K562 (cell line): ENCODE data around the gene BEST2. TPM values are rescaled to one million over a fixed set of nuclear protein-coding genes. Genes with fewer than 3 reads are reported as not detected.

Experiments
- ADNP ChIP-seq: fragments of 200-800 bp; sonication (Bioruptor generic); IDR thresholded peaks from 2 replicates; pipeline ENCODE4 v1.6.1; 2016; ENCODE audit warnings: missing genetic modification characterization, missing compliant biosample characterization
- ARNT ChIP-seq, 2 experiments: fragments of 450-650 bp; IDR thresholded peaks; 2 replicates each; pipeline ENCODE4 v1.6.1; 2016; ENCODE audit warnings: mild to moderate bottlenecking in 1 of 2
- BHLHE40 ChIP-seq: IDR thresholded peaks from 2 replicates; pipeline ENCODE4 v1.6.1; 2011; ENCODE audit warnings: low read length, improper control_type of control experiment
- BRD9 ChIP-seq: fragments of 450-650 bp; IDR thresholded peaks from 2 replicates; pipeline ENCODE4 v1.6.1; 2018; ENCODE audit warnings: low read depth; ENCODE audit not compliant: partially characterized antibody
- CBX1 ChIP-seq: sonication (generic); IDR thresholded peaks from 2 replicates; pipeline ENCODE4 v1.6.1; 2016; ENCODE audit warnings: antibody characterized with exemption, low read depth, mild to moderate bottlenecking
- ETV6 ChIP-seq, 3 experiments: fragments of 150-350 bp in 1 of 3; sonication (generic) in 1 of 3; formaldehyde crosslinking in 1 of 3; IDR thresholded peaks; 2 replicates each; pipeline versions ENCODE4 v1.6.1 to v1.8.0; 2014 to 2022; ENCODE audit warnings: borderline replicate concordance in 2 of 3, low read depth in 2 of 3, antibody characterized with exemption in 1 of 3, low read length in 1 of 3, mild to moderate bottlenecking in 1 of 3, missing genetic modification reagents in 1 of 3
- EZH2 ChIP-seq: IDR thresholded peaks from 2 replicates; pipeline ENCODE4 v1.6.1; 2012; ENCODE audit warnings: low read depth, mild to moderate bottlenecking, inconsistent platforms, low read length, borderline replicate concordance
- FOS ChIP-seq: IDR thresholded peaks from 3 replicates; pipeline ENCODE4 v1.6.1; 2011; ENCODE audit not compliant: insufficient read length; ENCODE audit errors: extremely low read depth
- FOXK2 ChIP-seq, 2 experiments: fragments of 450-650 bp; IDR thresholded peaks in 1 of 2; conservative IDR thresholded peaks in 1 of 2; 2 replicates each; pipeline ENCODE4 v1.6.1; 2016; ENCODE audit warnings: low read depth in 2 of 2, mild to moderate bottlenecking in 1 of 2
- GMEB1 ChIP-seq: fragments of 250-450 bp; sonication (Bioruptor Pico); IDR thresholded peaks from 2 replicates; pipeline ENCODE4 v1.4.0; 2020; ENCODE audit warnings: mild to moderate bottlenecking
- HCFC1 ChIP-seq: IDR thresholded peaks from 2 replicates; pipeline ENCODE4 v1.6.1; 2012; ENCODE audit warnings: low read depth, low read length, improper control_type of control experiment
- LCOR ChIP-seq: sonication (generic); formaldehyde crosslinking; IDR thresholded peaks from 2 replicates; pipeline ENCODE4 v1.8.0; 2022; ENCODE audit warnings: mild to moderate bottlenecking, missing genetic modification reagents
- MNT ChIP-seq, 2 experiments: fragments of 450-650 bp; conservative IDR thresholded peaks; 2 replicates each; pipeline ENCODE4 v1.6.1; 2017; ENCODE audit warnings: mild to moderate bottlenecking in 2 of 2, moderate library complexity in 2 of 2
- NFRKB ChIP-seq: fragments of 450-650 bp; IDR thresholded peaks from 2 replicates; pipeline ENCODE4 v1.6.1; 2016; ENCODE audit warnings: low read depth
- NR2F6 ChIP-seq: fragments of 450-650 bp; formaldehyde crosslinking; IDR thresholded peaks from 2 replicates; pipeline ENCODE4 v1.4.0; 2020; ENCODE audit warnings: mild to moderate bottlenecking
- PHF8 ChIP-seq: fragments of 200-600 bp; sonication (generic); IDR thresholded peaks from 2 replicates; pipeline ENCODE4 v1.6.1; 2012; ENCODE audit warnings: mixed run types, mild to moderate bottlenecking, inconsistent platforms, low read length, moderate library complexity, borderline replicate concordance
- RBM17 ChIP-seq: fragments of 200-400 bp; formaldehyde crosslinking; IDR thresholded peaks from 2 replicates; pipeline ENCODE4 v1.6.1; 2017; ENCODE audit warnings: low read depth, mild to moderate bottlenecking, low read length, borderline replicate concordance
- SNAPC5 ChIP-seq: fragments of 250-450 bp; sonication (Bioruptor Pico); IDR thresholded peaks from 2 replicates; pipeline ENCODE4 v1.8.0; 2021; ENCODE audit warnings: moderate library complexity, mild to moderate bottlenecking, inconsistent platforms
- TRIM24 ChIP-seq, 2 experiments: fragments of 450-650 bp; IDR thresholded peaks; 2 replicates each; pipeline ENCODE4 v1.6.1; 2016
- ZNF239 ChIP-seq: fragments of 250-450 bp; sonication (Bioruptor Pico); IDR thresholded peaks from 2 replicates; pipeline ENCODE4 v1.4.0; 2020; ENCODE audit warnings: mild to moderate bottlenecking
- ZNF280B ChIP-seq: fragments of 250-450 bp; sonication (Bioruptor Pico); IDR thresholded peaks from 2 replicates; pipeline ENCODE4 v1.5.1; 2021; ENCODE audit warnings: mild to moderate bottlenecking
- ZNF316 ChIP-seq: fragments of 450-650 bp; IDR thresholded peaks from 2 replicates; pipeline ENCODE4 v1.6.1; 2016
- ZNF707 ChIP-seq: fragments of 250-450 bp; sonication (Bioruptor Pico); conservative IDR thresholded peaks from 2 replicates; pipeline ENCODE4 v1.8.0; 2022; ENCODE audit warnings: inconsistent platforms, mild to moderate bottlenecking, moderate library complexity
- ZNF780A ChIP-seq: fragments of 250-450 bp; sonication (Bioruptor Pico); IDR thresholded peaks from 2 replicates; pipeline ENCODE4 v1.5.0; 2021; ENCODE audit warnings: mild to moderate bottlenecking
- polyA plus RNA-seq, 8 experiments: library from polyadenylated mRNA; depleted of rRNA in 4 of 8; stranded (reverse) in 5 of 8; unstranded in 3 of 8; fragments of >200 nt; fragmentation: Nextera tagmentation in 2 of 8; fragmentation: Illumina TruSeq in 1 of 8; extraction: Ambion mirVana in 2 of 8; extraction: Trizol in 1 of 8; gene quantifications; 2 replicates each; pipeline versions ENCODE4 v1.2.1 to v1.2.3, GENCODE V29; 2011 to 2014; ENCODE audit warnings: inconsistent platforms in 1 of 8, missing spikeins in 1 of 8
- total RNA-seq, 7 experiments: library from RNA; depleted of rRNA in 6 of 7; stranded (reverse); fragments of >200 nt in 6 of 7; fragmentation: Illumina TruSeq in 2 of 7; extraction: Trizol in 2 of 7; gene quantifications; 2 replicates each; pipeline versions ENCODE4 v1.2.1 to v1.2.3, GENCODE V29; 2011 to 2021; ENCODE audit warnings: low replicate concordance in 1 of 7

BEST2 gene
- total and polyA plus RNA-seq, 9 of the 15 experiments (the other 6 are each of a cell fraction or from before 2014, with no cell fraction given), result not detected

GRCh38 chr19:12789904-12790619, 38.5 kb downstream of the BEST2 start (continued):
- TF ChIP-seq NFRKB, result no peak
- no peak for TF ChIP-seq ZNF707 (CRISPR knock-in tag)
- 0 out of 4 replicates have a peak, but pooled peaks of 1 of the 2 experiments have one; percentile 22 for TF ChIP-seq ETV6 (IDR thresholded peaks at IDR 0.05; ENCODE audit: borderline replicate concordance in 1 of 2, low read depth in 2 of 2, low read length in 1 of 2)
- TF ChIP-seq ETV6 (CRISPR knock-in tag; IDR thresholded peaks at IDR 0.05; ENCODE audit: borderline replicate concordance), result no peak
- peak; percentile 73 to 89 for TF ChIP-seq MNT (conservative IDR thresholded peaks at IDR 0.05)
- no peak for TF ChIP-seq ZNF280B (CRISPR knock-in tag)
- no peak for TF ChIP-seq NR2F6
- TF ChIP-seq LCOR, result peak; percentile 58; the same call in 1 of the 2 replicates
- TF ChIP-seq BHLHE40, result peak; percentile 94
- TF ChIP-seq EZH2, result no peak
- TF ChIP-seq HCFC1, result no peak
- no peak for TF ChIP-seq RBM17
- TF ChIP-seq ZNF239 (CRISPR knock-in tag), result no peak
- 0 out of 2 replicates have a peak, but pooled peaks have one; percentile 38 for TF ChIP-seq ZNF780A
- TF ChIP-seq ARNT (IDR thresholded peaks at IDR 0.05), result no peak
- no peak for TF ChIP-seq BRD9
- TF ChIP-seq SNAPC5 (CRISPR knock-in tag), result no peak
- no peak for TF ChIP-seq ZNF316
- no peak; the same call in 1 of the 2 replicates for TF ChIP-seq CBX1
- TF ChIP-seq FOXK2 (conservative IDR thresholded peaks at IDR 0.05 in 1 of 2, IDR thresholded peaks at IDR 0.05 in 1 of 2; ENCODE audit: low read depth in 2 of 2), result peak; percentile 61 to 99
- TF ChIP-seq TRIM24 (IDR thresholded peaks at IDR 0.05), result peak in 1 of 2 experiments; percentile 76; a peak in 2 of 4 replicates
- peak; percentile 44; the same call in 1 of the 2 replicates for TF ChIP-seq GMEB1 (CRISPR knock-in tag)
- no peak for TF ChIP-seq ADNP (tag)
- TF ChIP-seq FOS, result no peak
- TF ChIP-seq PHF8, result no peak; the same call in 1 of the 2 replicates
